Breast epithelium (tissue), 4 donors: ENCODE measurements around the gene FAM120C. TPM values are rescaled to one million over a fixed set of nuclear protein-coding genes. Genes with fewer than 3 reads are reported as not detected.

ENCODE experiments used
- DNase-seq, 2 donors: peaks; one replicate each; pipeline ENCODE4 v3.0.0-alpha.2; 2019; ENCODE audit warnings: low spot score in 2 of 2
- H3K27ac ChIP-seq, 2 donors: fragments of 200-600 bp; sonication (generic) in 1 of 2; one replicate each; pipeline ENCODE4 v1.5.1; 2016 to 2019; ENCODE audit warnings: mild to moderate bottlenecking in 1 of 2
- H3K27me3 ChIP-seq, 2 donors: fragments of 200-600 bp; sonication (generic) in 1 of 2; one replicate each; pipeline versions ENCODE4 v1.5.1 to v1.6.0; 2017 to 2019; ENCODE audit warnings: control low read depth in 1 of 2, mild to moderate bottlenecking in 1 of 2
- H3K36me3 ChIP-seq: fragments of 200-600 bp; one replicate; pipeline ENCODE4 v1.5.1; 2019
- H3K4me1 ChIP-seq, 2 donors: fragments of 200-600 bp; sonication (generic); one replicate each; pipeline ENCODE4 v1.5.1; 2016 to 2019; ENCODE audit warnings: control low read depth in 1 of 2
- H3K4me3 ChIP-seq, 3 donors: fragments of 200-600 bp; sonication (generic); 1 replicate in 2 of 3; 2 replicates in 1 of 3; pipeline ENCODE4 v1.5.1; 2016 to 2019; ENCODE audit warnings: mild to moderate bottlenecking in 3 of 3, moderate library complexity in 2 of 3
- H3K9me3 ChIP-seq, 2 donors: fragments of 200-600 bp; sonication (generic) in 1 of 2; one replicate each; pipeline ENCODE4 v1.5.1; 2016 to 2019; ENCODE audit warnings: control low read depth in 1 of 2
- CTCF ChIP-seq, 3 donors: fragments of 450-650 bp; IDR thresholded peaks; one replicate each; pipeline ENCODE4 v1.5.1; 2016 to 2017; ENCODE audit warnings: antibody characterized with exemption in 3 of 3, mild to moderate bottlenecking in 3 of 3, moderate library complexity in 3 of 3
- POLR2A ChIP-seq: fragments of 450-650 bp; IDR thresholded peaks from one replicate; pipeline ENCODE4 v1.6.1; 2016; ENCODE audit warnings: antibody characterized with exemption, mild to moderate bottlenecking, moderate library complexity
- POLR2AphosphoS5 ChIP-seq, 3 donors: sonication (generic); formaldehyde crosslinking; IDR thresholded peaks; one replicate each; pipeline ENCODE4 v1.6.1; 2017; ENCODE audit warnings: antibody characterized with exemption in 3 of 3
- intact Hi-C: fragments of 100-400 bp; cut with DNase I; formaldehyde crosslinking; loops from one replicate; pipeline ENCODE4 v1.15.1; 2023; ENCODE audit warnings: low total_unique reads
- total RNA-seq, 3 donors: library from RNA; depleted of rRNA; stranded (reverse); fragments of >200 nt; gene quantifications; one replicate each; pipeline ENCODE4 v1.1.0, GENCODE V29; 2016

The FAM120C gene
- total RNA-seq, 3 donors from 2014 or later: 11.8 to 13.1 (median 12.4) TPM

- H3K36me3 ChIP-seq: no peaks in the 10 kb centered on the region
- no peak overlapping the region for H3K4me3 ChIP-seq
- no peak for DNase-seq
- no peaks in the 10 kb centered on the region for H3K9me3 ChIP-seq
- H3K27me3 ChIP-seq: peaks cover 0 to 20% of the 10 kb centered on the region in 2 donors
- no peak overlapping the region for H3K27ac ChIP-seq
- H3K4me1 ChIP-seq: no peaks in the 10 kb centered on the region
- no peak for TF ChIP-seq CTCF (IDR thresholded peaks at IDR 0.05)
- TF ChIP-seq POLR2A: no peak
- TF ChIP-seq POLR2AphosphoS5 (IDR thresholded peaks at IDR 0.05): no peak
- intact Hi-C loops: no loop called here
Measured at GRCh38 chrX:54198262-54198661, 15.2 kb upstream of the FAM120C start.

DNA sequence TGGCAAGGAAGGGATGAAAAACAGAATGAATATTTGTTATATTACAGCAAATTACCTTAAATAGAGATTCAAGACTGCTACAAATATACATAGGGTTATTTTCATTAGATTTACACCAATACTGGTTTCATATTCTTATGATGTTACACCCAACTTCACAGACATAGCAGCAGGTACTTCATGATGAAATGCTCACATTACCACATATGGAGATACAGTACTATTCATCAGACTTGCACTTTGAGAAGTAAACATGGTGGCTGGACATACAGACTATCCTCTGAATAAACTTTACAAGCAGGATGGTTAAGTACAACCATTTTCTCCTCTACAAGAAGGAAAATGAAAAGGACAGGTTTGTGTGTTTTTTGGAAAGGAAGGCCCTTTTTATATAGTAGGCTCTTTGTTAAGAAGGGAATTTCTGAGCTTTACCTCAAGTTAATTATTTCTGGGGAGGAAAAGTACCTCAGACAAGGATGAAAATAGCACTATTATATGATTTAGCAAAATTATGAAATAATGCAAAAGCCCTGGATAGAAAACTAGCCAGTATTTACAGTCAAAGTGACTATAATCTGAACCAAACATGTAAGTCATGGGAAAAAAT, 12.0 kb upstream of the FAM120C start:
- intact Hi-C loops: no loop called here
- no peaks in the 10 kb centered on the region for H3K9me3 ChIP-seq
- DNase-seq: no peak
- no peak overlapping the region for H3K4me3 ChIP-seq
- peaks cover 0 to 20% of the 10 kb centered on the region in 2 donors for H3K27me3 ChIP-seq
- TF ChIP-seq POLR2A: no peak
- TF ChIP-seq CTCF (IDR thresholded peaks at IDR 0.05): no peak
- TF ChIP-seq POLR2AphosphoS5 (IDR thresholded peaks at IDR 0.05): no peak
- H3K27ac ChIP-seq: no peak overlapping the region
- no peaks in the 10 kb centered on the region for H3K4me1 ChIP-seq
- H3K36me3 ChIP-seq: no peaks in the 10 kb centered on the region

- intact Hi-C loops: no loop called here
- Histone ChIP-seq H3K27me3 (peaks cover 0 to 14% of the 10 kb centered on the region in 2 donors), H3K4me1 (no peaks in the 10 kb centered on the region), H3K4me3 (no peak overlapping the region), H3K27ac (no peak overlapping the region), H3K9me3 (no peaks in the 10 kb centered on the region), H3K36me3 (no peaks in the 10 kb centered on the region)
- DNase-seq: no peak
- TF ChIP-seq POLR2AphosphoS5 (IDR thresholded peaks at IDR 0.05): no peak
- no peak for TF ChIP-seq POLR2A
- no peak for TF ChIP-seq CTCF (IDR thresholded peaks at IDR 0.05)
Measured at GRCh38 chrX:54193085-54193821, 10.2 kb upstream of the FAM120C start.

GRCh38 chrX:54184474-54184873, 1.4 kb upstream of the FAM120C start:
- no peak for DNase-seq
- H3K9me3 ChIP-seq: no peaks in the 10 kb centered on the region
- intact Hi-C loops: no loop called here
- peaks cover 0 to 30% of the 10 kb centered on the region in 2 donors for H3K27me3 ChIP-seq
- no peak overlapping the region for H3K4me3 ChIP-seq
- no peaks in the 10 kb centered on the region for H3K4me1 ChIP-seq
- no peak overlapping the region for H3K27ac ChIP-seq
- H3K36me3 ChIP-seq: no peaks in the 10 kb centered on the region
- TF ChIP-seq POLR2A (no peak), CTCF (IDR thresholded peaks at IDR 0.05) (no peak), POLR2AphosphoS5 (IDR thresholded peaks at IDR 0.05) (no peak)

DNA sequence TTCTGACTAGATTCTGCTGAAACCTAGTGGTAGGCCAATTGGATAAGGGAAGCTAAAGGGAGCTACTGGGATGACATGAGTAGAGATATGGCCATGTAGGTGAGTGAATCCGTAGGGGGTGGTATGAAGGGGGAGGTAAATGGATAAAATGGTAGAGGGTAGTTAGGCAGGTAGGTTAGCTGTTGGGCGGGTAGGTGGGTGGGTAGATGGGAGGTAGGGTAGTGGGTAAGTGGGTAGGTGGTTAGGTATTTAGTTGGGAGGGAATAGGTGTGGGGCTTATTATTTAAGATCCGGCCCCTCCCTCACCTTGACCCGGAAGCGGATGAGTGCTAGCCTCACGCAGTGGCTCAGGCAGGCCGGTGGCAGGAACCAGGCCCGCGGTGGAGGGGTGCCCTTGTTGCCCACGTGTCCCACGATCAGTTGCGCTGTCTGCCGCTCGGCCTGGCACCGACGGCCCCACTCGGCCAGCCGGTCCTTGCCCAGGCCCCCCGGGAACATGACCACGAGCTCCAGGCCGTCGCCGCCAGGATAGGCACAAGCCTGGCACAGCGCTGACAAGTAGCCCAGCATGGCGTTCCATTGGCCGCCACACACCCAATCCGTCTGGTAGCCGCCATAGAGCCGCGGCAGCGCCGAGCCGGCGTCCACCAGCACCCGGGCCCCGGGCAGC, 725 bp downstream of the FAM120C start:
- DNase-seq: peak; percentile 37 to 53
- Histone ChIP-seq H3K27ac (peak overlapping the region; percentile 82 to 86), H3K9me3 (no peaks in the 10 kb centered on the region), H3K4me1 (no peaks in the 10 kb centered on the region), H3K4me3 (peak overlapping the region; percentile 66 to 91 (median 75)), H3K36me3 (no peaks in the 10 kb centered on the region), H3K27me3 (peaks cover 0 to 23% of the 10 kb centered on the region in 2 donors)
- TF ChIP-seq POLR2AphosphoS5 (IDR thresholded peaks at IDR 0.05): no peak
- TF ChIP-seq CTCF (IDR thresholded peaks at IDR 0.05): no peak
- TF ChIP-seq POLR2A: no peak
- intact Hi-C loops: no loop called here
